ENCODE data around the gene GPC6. TPM values are rescaled to one million over a fixed set of nuclear protein-coding genes. Genes with fewer than 3 reads are reported as not detected.

The GPC6 gene
- total and polyA plus RNA-seq, 2 donors (not counting 3 experiments of a cell fraction or from before 2014, with no cell fraction given): 0.01 TPM; not detected in 1

DNA sequence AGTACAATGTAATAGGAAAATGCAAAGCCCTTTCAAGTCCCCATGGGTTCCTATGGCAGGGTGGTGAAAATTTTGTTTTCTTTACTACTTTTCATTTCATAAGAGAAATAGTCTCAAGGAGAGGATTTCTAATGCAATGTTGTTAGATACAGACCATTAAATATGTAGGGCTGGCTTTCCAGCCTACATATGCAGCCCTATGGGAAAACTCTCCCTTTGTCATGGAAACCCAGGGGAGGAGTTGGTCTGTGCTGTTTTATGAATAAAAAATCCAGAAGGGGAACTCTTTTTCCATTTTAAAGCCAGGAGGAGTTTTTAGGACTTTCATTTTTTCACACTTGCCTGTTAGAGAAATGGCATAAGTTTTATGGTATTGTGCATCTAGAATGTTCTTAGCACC lies 1133.3 kb downstream of the GPC6 start:
- intact Hi-C loops (cut with micrococcal nuclease) (loop anchor here (10.0 kb wide), 1 partner anchor 185 kb away; no protein-coding TSS in a partner anchor), dilution Hi-C loops (cut with MboI; ENCODE audit: extremely low pct_ligation_motif_present, low sequenced_read_pairs) (no loop called here)
- no peaks in the 10 kb centered on the region for H3K9me1 ChIP-seq (replicated peaks; ENCODE audit: control insufficient read depth, extremely low read depth, insufficient read depth, low read length)
- TF ChIP-seq EZH2 (IDR thresholded peaks at IDR 0.05; ENCODE audit: borderline replicate concordance, low read depth, low read length, severe bottlenecking) (no peak), MYC (IDR thresholded peaks at IDR 0.05; ENCODE audit: low read depth, low read length) (no peak)
- no TSS peak for BruUV-seq (replicated peaks)
- no peak overlapping the region for H3K9ac ChIP-seq (replicated peaks; ENCODE audit: extremely low read depth, insufficient read depth, low read length)
- no peak overlapping the region for H3K4me3 ChIP-seq (replicated peaks in 1 of 3; ENCODE audit: insufficient read depth in 1 of 3, low read depth in 1 of 3, low read length in 3 of 3)
- H3K9me3 ChIP-seq (replicated peaks; ENCODE audit: control insufficient read depth, insufficient read depth, low read length): no peaks in the 10 kb centered on the region
- CTCF ChIA-PET: interaction anchor here (0.7 kb wide), 1 partner anchor 541 kb away, joined by 3 read pairs; no protein-coding TSS in a partner anchor
- no peak overlapping the region for H3K4me2 ChIP-seq (ENCODE audit: insufficient read depth, low read length)
- H2AFZ ChIP-seq (ENCODE audit: low read depth, low read length): no peak overlapping the region
- POLR2A ChIA-PET: no interaction called here
- no peaks in the 10 kb centered on the region for H3K4me1 ChIP-seq (ENCODE audit: control insufficient read depth, extremely low read depth, insufficient read depth, low read length)
- H4K20me1 ChIP-seq (replicated peaks; ENCODE audit: control insufficient read depth, extremely low read depth, insufficient read depth, low read length): no peaks in the 10 kb centered on the region
- H3K27me3 ChIP-seq (ENCODE audit: control insufficient read depth in 2 of 2, insufficient read depth in 2 of 2, low read length in 2 of 2): no peaks in the 10 kb centered on the region
- no peaks in the 10 kb centered on the region for H3K36me3 ChIP-seq (ENCODE audit: control insufficient read depth in 2 of 2, extremely low read depth in 1 of 2, insufficient read depth in 2 of 2, low read length in 2 of 2)
- H3K79me2 ChIP-seq (ENCODE audit: control insufficient read depth, insufficient read depth, low read length): no peaks in the 10 kb centered on the region
- H3K27ac ChIP-seq (ENCODE audit: insufficient read depth, low read depth, low read length): no peak overlapping the region
- FAIRE-seq: no peak
- no peak for DNase-seq (ENCODE audit: low read depth, low spot score)

DNA sequence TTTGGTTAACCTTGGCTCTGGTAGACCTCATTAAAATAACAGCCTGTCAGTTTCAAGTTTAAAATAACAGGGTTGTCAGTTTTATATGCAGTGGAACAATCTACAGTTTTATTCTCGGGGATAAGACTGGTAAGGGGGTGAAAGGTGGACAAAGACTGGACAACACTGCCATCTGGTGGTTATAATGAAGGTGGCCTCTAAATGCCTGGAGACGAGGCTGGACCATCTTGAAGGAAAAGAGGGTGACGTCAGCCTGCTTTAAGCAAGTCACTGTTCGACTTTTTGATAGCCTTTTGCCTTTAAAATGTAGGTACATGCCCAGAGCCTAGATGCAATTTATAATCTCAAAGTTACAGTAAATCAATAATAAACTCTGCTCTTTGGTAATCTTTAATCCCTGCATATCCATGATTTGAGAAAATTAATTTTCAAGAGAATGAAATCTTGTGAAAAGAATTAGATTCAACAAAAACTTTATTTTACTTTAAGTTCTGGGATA lies 1135.9 kb downstream of the GPC6 start:
- dilution Hi-C loops (cut with MboI; ENCODE audit: extremely low pct_ligation_motif_present, low sequenced_read_pairs) (no loop called here), intact Hi-C loops (cut with micrococcal nuclease) (loop anchor here (2.0 to 10.0 kb wide), 2 partner anchors 188 to 254 kb away; no protein-coding TSS in a partner anchor)
- Histone ChIP-seq H3K9me1 (replicated peaks; ENCODE audit: control insufficient read depth, extremely low read depth, insufficient read depth, low read length) (no peaks in the 10 kb centered on the region), H3K27me3 (ENCODE audit: control insufficient read depth in 2 of 2, insufficient read depth in 2 of 2, low read length in 2 of 2) (no peaks in the 10 kb centered on the region), H3K27ac (ENCODE audit: insufficient read depth, low read depth, low read length) (no peak overlapping the region), H3K4me2 (ENCODE audit: insufficient read depth, low read length) (no peak overlapping the region), H4K20me1 (replicated peaks; ENCODE audit: control insufficient read depth, extremely low read depth, insufficient read depth, low read length) (no peaks in the 10 kb centered on the region), H3K4me3 (replicated peaks in 1 of 3; ENCODE audit: insufficient read depth in 1 of 3, low read depth in 1 of 3, low read length in 3 of 3) (no peak overlapping the region), H3K4me1 (ENCODE audit: control insufficient read depth, extremely low read depth, insufficient read depth, low read length) (no peaks in the 10 kb centered on the region), H3K9me3 (replicated peaks; ENCODE audit: control insufficient read depth, insufficient read depth, low read length) (no peaks in the 10 kb centered on the region), H3K36me3 (ENCODE audit: control insufficient read depth in 2 of 2, extremely low read depth in 1 of 2, insufficient read depth in 2 of 2, low read length in 2 of 2) (no peaks in the 10 kb centered on the region), H2AFZ (ENCODE audit: low read depth, low read length) (no peak overlapping the region), H3K79me2 (ENCODE audit: control insufficient read depth, insufficient read depth, low read length) (no peaks in the 10 kb centered on the region), H3K9ac (replicated peaks; ENCODE audit: extremely low read depth, insufficient read depth, low read length) (no peak overlapping the region)
- ChIA-PET CTCF (interaction anchor here (0.8 to 2.0 kb wide), 3 partner anchors 11 to 255 kb away, joined by 3 to 10 read pairs (median 3); no protein-coding TSS in a partner anchor), POLR2A (no interaction called here)
- TF ChIP-seq, protein P1, sequence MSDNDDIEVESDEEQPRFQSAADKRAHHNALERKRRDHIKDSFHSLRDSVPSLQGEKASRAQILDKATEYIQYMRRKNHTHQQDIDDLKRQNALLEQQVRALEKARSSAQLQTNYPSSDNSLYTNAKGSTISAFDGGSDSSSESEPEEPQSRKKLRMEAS (IDR thresholded peaks at IDR 0.05; ENCODE audit: insufficient read depth, insufficient read length): no peak
- TF ChIP-seq, protein P2, sequence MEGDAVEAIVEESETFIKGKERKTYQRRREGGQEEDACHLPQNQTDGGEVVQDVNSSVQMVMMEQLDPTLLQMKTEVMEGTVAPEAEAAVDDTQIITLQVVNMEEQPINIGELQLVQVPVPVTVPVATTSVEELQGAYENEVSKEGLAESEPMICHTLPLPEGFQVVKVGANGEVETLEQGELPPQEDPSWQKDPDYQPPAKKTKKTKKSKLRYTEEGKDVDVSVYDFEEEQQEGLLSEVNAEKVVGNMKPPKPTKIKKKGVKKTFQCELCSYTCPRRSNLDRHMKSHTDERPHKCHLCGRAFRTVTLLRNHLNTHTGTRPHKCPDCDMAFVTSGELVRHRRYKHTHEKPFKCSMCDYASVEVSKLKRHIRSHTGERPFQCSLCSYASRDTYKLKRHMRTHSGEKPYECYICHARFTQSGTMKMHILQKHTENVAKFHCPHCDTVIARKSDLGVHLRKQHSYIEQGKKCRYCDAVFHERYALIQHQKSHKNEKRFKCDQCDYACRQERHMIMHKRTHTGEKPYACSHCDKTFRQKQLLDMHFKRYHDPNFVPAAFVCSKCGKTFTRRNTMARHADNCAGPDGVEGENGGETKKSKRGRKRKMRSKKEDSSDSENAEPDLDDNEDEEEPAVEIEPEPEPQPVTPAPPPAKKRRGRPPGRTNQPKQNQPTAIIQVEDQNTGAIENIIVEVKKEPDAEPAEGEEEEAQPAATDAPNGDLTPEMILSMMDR (IDR thresholded peaks at IDR 0.05; ENCODE audit: extremely low read depth in 1 of 2, insufficient read depth in 1 of 2, low read depth in 1 of 2, low read length in 2 of 2): peak; percentile 69 to 76
- peak; percentile 66 for TF ChIP-seq JUN (IDR thresholded peaks at IDR 0.05; ENCODE audit: borderline replicate concordance, insufficient read depth, insufficient read length, low read depth)
- no TSS peak for BruUV-seq (replicated peaks)
- peak; percentile 84 for DNase-seq (ENCODE audit: low read depth, low spot score)
- FAIRE-seq: peak; percentile 88

All from endothelial cell of umbilical vein (primary cell).